ENCODE measurements around the gene RAB28. TPM values are rescaled to one million over a fixed set of nuclear protein-coding genes. Genes with fewer than 3 reads are reported as not detected.

The RAB28 gene
- polyA plus RNA-seq, 1 donor = 16.7 TPM

GRCh38 chr4:13368217-13368616 is 115.9 kb downstream of the RAB28 start:
- DNase-seq = no peak

GRCh38 chr4:13367691-13368090 is 116.4 kb downstream of the RAB28 start:
- DNase-seq = no peak

DNA sequence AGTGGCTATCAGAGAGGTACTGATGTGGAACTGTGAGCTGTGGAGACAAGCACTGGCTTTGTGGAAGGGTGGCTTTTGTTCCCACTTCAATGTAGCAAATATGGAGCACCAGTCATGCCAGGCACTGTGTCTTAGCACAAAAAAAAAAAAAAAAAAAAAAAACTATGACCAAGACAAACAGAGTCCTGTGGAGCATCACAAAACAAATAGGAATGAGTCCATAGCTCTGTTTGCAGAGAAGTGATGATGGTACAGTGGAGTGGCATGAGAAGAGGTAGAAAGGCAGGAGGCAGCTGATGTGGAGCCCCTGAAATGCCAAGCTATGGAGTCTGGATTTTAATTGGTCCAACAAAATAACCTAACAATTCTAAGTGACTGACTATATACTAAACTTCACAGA is 116.9 kb downstream of the RAB28 start:
- no peak for DNase-seq

DNA sequence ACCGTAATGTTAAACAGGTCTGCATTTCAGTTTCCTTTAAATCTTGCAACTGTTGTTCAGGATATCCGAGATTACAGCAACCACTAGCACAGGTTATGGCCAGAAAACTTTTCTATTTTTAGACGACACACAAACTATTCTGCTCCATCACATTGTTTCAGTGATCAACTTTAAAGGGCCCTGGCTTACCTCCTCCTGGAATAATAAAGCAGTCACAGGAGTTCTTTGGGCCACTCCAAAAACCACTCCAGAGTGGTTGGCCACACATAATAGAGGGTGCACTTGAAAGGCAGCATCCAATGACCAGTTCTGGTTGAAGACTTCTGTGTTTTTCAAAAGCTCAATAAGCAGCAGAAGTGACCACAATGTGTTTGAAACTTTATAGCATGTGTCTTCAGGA is 118.9 kb downstream of the RAB28 start:
- DNase-seq = no peak

GRCh38 chr4:13364653-13365052 is 119.5 kb downstream of the RAB28 start:
- no peak for DNase-seq

GRCh38 chr4:13364172-13364571 is 120.0 kb downstream of the RAB28 start:
- no peak for DNase-seq

GRCh38 chr4:13359809-13360208 is 124.3 kb downstream of the RAB28 start:
- no peak for DNase-seq

- no peak for DNase-seq
Observed at GRCh38 chr4:13355111-13355880, 128.8 kb downstream of the RAB28 start.

- no peak for DNase-seq
Observed at GRCh38 chr4:13349096-13349495, 135.0 kb downstream of the RAB28 start.

DNA sequence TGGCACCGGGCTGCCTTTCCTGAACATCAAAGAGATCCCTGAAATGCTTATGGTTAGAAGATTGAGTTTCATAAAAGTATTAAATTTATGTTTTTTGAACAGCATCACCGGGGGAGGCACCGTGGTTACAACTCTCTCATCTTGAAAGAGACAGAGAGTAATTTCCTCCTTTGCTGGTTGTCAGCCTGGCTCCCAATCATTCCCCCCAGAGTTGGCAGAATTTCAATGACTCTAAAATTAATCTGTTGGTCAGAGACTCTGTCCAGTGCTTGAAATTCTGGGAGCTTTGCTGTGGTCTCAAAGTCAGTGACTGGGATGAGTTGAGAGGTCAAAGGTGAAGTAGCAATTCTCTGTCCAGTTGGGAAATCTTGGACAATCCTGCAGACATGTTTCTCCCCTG is 135.9 kb downstream of the RAB28 start:
- no peak for DNase-seq

DNA sequence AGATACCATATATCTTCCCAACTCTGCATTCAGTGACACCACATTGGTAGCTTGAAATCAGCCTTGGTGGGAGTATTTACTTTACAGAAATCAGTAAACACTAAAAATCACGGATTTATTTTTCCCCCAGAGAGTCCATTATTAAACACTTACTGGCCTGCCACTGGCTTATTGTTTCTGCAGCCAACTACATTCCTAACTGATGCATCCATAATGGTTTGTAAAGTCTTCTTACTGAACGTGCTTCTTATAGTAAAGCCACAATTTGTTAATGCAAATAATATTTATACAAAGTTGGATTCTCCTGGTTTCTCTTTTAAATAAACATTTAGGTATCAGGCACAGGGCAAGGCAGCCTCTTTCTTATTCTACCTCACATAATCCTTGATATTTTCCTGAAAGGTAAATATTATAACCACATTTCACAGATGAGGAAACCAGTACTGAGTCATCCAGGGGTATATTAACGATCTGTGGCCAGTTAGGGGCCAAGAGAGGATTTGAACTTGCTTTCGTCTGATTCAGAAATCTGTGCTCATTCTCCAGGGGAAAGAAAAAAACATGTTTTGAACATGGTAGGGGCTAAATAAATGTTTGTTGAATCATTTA is 136.5 kb downstream of the RAB28 start:
- no peak for DNase-seq

GRCh38 chr4:13344216-13344615 is 139.9 kb downstream of the RAB28 start:
- no peak for DNase-seq

GRCh38 chr4:13340672-13341071 is 143.5 kb downstream of the RAB28 start:
- no peak for DNase-seq

GRCh38 chr4:13331827-13332226 is 152.3 kb downstream of the RAB28 start:
- no peak for DNase-seq

GRCh38 chr4:13329963-13330362 is 154.2 kb downstream of the RAB28 start:
- no peak for DNase-seq

DNA sequence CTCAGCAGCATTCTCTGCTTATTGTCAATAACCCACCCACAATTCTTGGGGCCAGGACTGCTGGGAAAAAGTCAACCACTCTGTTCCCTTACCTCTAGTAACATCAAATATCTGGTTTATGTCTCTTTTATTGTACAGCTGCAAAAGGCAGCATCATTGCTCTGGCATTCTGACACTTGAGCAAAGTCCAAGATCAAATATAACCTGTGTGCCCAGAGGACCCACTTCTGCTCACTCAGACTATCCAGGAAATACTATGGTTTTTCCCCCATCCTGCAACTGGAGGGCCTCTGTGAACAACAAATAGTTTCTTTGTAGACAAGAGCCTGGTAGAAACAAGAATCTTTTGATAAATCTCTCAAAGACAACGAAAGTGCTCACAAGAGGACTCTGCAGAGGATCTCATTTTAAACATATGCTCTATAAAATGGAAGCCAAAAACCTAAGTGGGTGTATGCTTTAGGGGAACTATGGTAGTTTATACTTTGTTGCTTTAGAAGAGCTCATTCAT is 154.7 kb downstream of the RAB28 start:
- no peak for DNase-seq

- DNase-seq = no peak
Observed at GRCh38 chr4:13328591-13328990, 155.5 kb downstream of the RAB28 start.

DNA sequence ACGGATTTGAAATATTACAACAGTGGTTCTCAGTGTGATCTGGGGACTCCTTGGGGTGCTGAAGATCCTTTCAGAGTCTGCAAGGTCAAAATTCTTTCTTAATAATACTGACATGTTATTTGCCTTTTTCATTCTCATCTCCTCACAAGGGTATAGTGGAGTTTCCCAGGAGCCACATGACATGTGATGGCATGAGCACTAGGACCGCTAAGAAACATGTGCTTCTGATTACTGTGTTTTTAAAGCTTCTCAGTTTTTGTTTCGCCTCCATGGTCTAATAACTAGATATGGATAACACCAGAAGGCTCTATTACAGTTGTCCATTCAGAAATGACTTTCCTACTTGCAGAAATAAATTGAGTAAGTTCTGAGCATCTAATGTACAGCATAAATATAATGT is 156.1 kb downstream of the RAB28 start:
- no peak for DNase-seq

GRCh38 chr4:13325744-13326143 is 158.4 kb downstream of the RAB28 start:
- DNase-seq = no peak

- no peak for DNase-seq
Observed at GRCh38 chr4:13323921-13324320, 160.2 kb downstream of the RAB28 start.

DNA sequence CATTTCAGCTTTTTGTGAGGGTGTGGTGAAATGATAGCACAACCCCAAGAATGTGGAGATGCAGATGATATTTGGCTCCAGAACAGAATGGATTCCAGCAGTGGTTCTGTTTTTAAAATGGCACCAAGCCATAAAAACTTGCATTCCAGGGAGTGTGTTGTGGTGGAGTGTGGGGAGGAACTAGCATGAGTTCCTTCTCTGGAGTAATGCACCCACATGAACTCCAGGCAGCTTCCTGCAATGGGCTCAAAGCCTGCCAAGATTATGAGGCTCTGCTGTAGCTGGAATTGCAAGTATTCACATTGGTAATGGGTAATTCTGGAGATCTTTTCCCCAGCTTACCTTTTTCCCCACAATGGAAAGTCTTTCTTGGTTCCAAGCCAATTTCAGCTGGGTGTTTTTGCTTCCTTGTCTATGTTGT is 161.4 kb downstream of the RAB28 start:
- no peak for DNase-seq

Measured in hindlimb muscle (tissue), 1 donor.